ENCODE data around the gene TRAPPC2B. TPM values are rescaled to one million over a fixed set of nuclear protein-coding genes. Genes with fewer than 3 reads are reported as not detected.

The TRAPPC2B gene
- total RNA-seq (1 to 10 TPM; 2.8 to 6.1 TPM), polyA plus RNA-seq (1 to 10 TPM; 3.1 to 4.2 TPM)

- Histone ChIP-seq H3K9ac (ENCODE audit: low read depth in 1 of 2, low read length in 2 of 2) (peak within 1 kb of the TSS in 1 of 2 donors; percentile 64), H3K36me3 (ENCODE audit: control insufficient read depth in 4 of 4, insufficient read depth in 3 of 4, low read depth in 1 of 4, low read length in 3 of 4) (peaks cover 2 to 7% (median 3%) of the 10 kb centered on the region in 4 donors), H3K4me3 (ENCODE audit: low read depth in 1 of 3, low read length in 3 of 3) (peak within 1 kb of the TSS; percentile 88 to 96 (median 89)), H3K27me3 (ENCODE audit: control insufficient read depth in 4 of 4, insufficient read depth in 4 of 4, low read length in 3 of 4) (no peaks in the 10 kb centered on the region), H3K4me1 (ENCODE audit: control insufficient read depth in 4 of 4, insufficient read depth in 4 of 4, low read length in 3 of 4) (peaks cover 0 to 11% (median 8%) of the 10 kb centered on the region in 4 donors), H3K9me3 (ENCODE audit: control insufficient read depth in 4 of 4, low read length in 3 of 4) (peaks cover 15 to 23% (median 20%) of the 10 kb centered on the region in 4 donors), H3K27ac (ENCODE audit: low read depth in 1 of 2, low read length in 2 of 2) (peak within 1 kb of the TSS; percentile 86 to 93)
- WGBS = 1% methylated on average over 47 of the region's 47 CpGs
- peak; percentile 99 for DNase-seq (ENCODE audit: low spot score)
- TF ChIP-seq ZBTB33 (IDR thresholded peaks at IDR 0.05) = peak; percentile 97
- no peak for TF ChIP-seq FOXA1 (IDR thresholded peaks at IDR 0.05)
- TF ChIP-seq TAF1 (conservative IDR thresholded peaks at IDR 0.05) = peak; percentile 50
- no peak for TF ChIP-seq HNF4G (IDR thresholded peaks at IDR 0.05)
- TF ChIP-seq YY1 (IDR thresholded peaks at IDR 0.05) = peak; percentile 91
- TF ChIP-seq REST (IDR thresholded peaks at IDR 0.05) = no peak
- peak in 1 of 2 donors; percentile 52 for TF ChIP-seq JUND (IDR thresholded peaks at IDR 0.05)
- peak; percentile 9 to 28 for TF ChIP-seq RAD21 (IDR thresholded peaks at IDR 0.05)
- TF ChIP-seq MAX (IDR thresholded peaks at IDR 0.05) = peak; percentile 97
- peak; percentile 68 for TF ChIP-seq SP1 (IDR thresholded peaks at IDR 0.05)
- peak; percentile 95 to 99 for TF ChIP-seq GABPA (IDR thresholded peaks at IDR 0.05 in 1 of 2, conservative IDR thresholded peaks at IDR 0.05 in 1 of 2)
- TF ChIP-seq HNF4A (conservative IDR thresholded peaks at IDR 0.05) = peak in 1 of 2 donors; percentile 17
- TF ChIP-seq ATF3 (IDR thresholded peaks at IDR 0.05) = no peak
- no peak for TF ChIP-seq CTCF (IDR thresholded peaks at IDR 0.05; ENCODE audit: low read depth, low read length, missing input control)
- peak; percentile 33 to 43 for TF ChIP-seq RXRA (IDR thresholded peaks at IDR 0.05)
- no peak for TF ChIP-seq FOXA2 (IDR thresholded peaks at IDR 0.05)
- TF ChIP-seq NR2F2 (IDR thresholded peaks at IDR 0.05) = peak; percentile 42
- TF ChIP-seq EGR1 (IDR thresholded peaks at IDR 0.05; ENCODE audit: low read depth in 2 of 2) = peak in 1 of 2 donors; percentile 86
Observed at GRCh38 chr19:57362997-57363687, at the start of gene TRAPPC2B, which contains the start of gene ZNF547. Gene TRAPPC2B, plus strand, starts transcription at chr19:57363551. Its CDS starts 1,283 bp downstream, at chr19:57364834. Gene ZNF547, plus strand, starts transcription at chr19:57363551. Its CDS starts 5,005 bp downstream, at chr19:57368556.

Measured in liver (tissue), 9 donors.